GM21717 (cell line): ENCODE data around the gene PCGF3.
"Not testable (repeated sequence)": the region's sequence is repeated elsewhere in the genome, so short reads cannot be mapped to it uniquely, and the experiment has no call there.

Experiments
- ATAC-seq: cut with Tn5 transposase; IDR thresholded peaks from one replicate; pipeline ENCODE4 v1.9.1; 2021; ENCODE audit warnings: mild to moderate bottlenecking, moderate library complexity; ENCODE audit not compliant: unreplicated experiment

The PCGF3 gene

GRCh38 chr4:780255-780654 lies 74.6 kb downstream of the PCGF3 start:
- not testable (repeated sequence) for ATAC-seq

GRCh38 chr4:780716-781492 lies 75.3 kb downstream of the PCGF3 start:
- peak; percentile 1 for ATAC-seq

- ATAC-seq: peak; percentile 95
Observed at GRCh38 chr4:781493-782216, 76.0 kb downstream of the PCGF3 start.

GRCh38 chr4:784401-785331 lies 79.0 kb downstream of the PCGF3 start:
- no peak for ATAC-seq

- ATAC-seq: no peak
Observed at GRCh38 chr4:785332-786073, 79.9 kb downstream of the PCGF3 start.

- ATAC-seq: no peak
Observed at GRCh38 chr4:786074-786741, 80.6 kb downstream of the PCGF3 start.

- no peak for ATAC-seq
Observed at GRCh38 chr4:786861-787300, 81.2 kb downstream of the PCGF3 start.

- no peak for ATAC-seq
Observed at GRCh38 chr4:787561-787981, 81.9 kb downstream of the PCGF3 start.

GRCh38 chr4:788006-788635 lies 82.5 kb downstream of the PCGF3 start:
- no peak for ATAC-seq

GRCh38 chr4:788636-789297 lies 83.1 kb downstream of the PCGF3 start:
- ATAC-seq: no peak

- ATAC-seq: no peak
Observed at GRCh38 chr4:789571-790465, 84.2 kb downstream of the PCGF3 start.

- no peak for ATAC-seq
Observed at GRCh38 chr4:790466-790820, 84.8 kb downstream of the PCGF3 start.

GRCh38 chr4:791252-791897 lies 85.7 kb downstream of the PCGF3 start:
- no peak for ATAC-seq

GRCh38 chr4:791898-792625 lies 86.4 kb downstream of the PCGF3 start:
- no peak for ATAC-seq

GRCh38 chr4:792626-793092 lies 87.0 kb downstream of the PCGF3 start:
- no peak for ATAC-seq

GRCh38 chr4:793093-793861 lies 87.6 kb downstream of the PCGF3 start:
- no peak for ATAC-seq
